ENCODE data around the gene HECTD4.

Gene HECTD4

DNA sequence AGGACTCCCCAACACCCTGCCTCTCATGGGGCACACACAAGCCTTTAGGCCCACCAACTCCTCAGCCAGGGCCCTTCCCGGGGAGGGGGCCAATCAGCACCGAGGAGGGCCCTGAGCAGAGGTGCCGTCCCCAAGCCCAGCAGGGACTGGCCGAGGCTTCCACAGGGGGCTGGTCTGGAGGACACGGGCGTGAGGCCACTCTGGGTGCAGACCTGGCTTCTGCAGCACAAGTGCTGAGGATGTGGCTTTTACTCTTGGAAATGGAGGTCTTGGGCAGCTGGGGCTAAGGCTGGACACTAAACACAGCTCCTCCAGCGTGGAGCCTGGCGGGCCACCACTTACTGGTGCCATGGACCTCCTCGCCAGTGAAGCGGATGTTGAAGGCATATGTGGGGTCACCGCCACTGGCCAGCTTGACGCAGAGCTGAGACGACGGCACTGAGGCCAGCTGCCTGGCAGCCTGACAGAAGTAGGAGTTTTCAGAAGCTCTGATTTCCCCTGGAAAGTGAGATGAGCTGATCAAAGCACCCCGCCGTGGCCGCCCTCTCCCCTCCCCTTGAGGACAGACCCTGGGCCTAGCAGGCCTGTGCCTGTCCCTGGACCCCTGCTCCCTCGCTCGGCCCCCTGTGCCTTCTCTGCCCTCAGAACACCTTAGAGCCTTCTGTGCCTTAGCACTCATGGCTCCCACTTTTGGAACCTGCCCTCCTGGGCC lies 212.9 kb downstream of the HECTD4 start:
- DNase-seq (ENCODE audit: low read depth): no peak
- H3K4me3 ChIP-seq (replicated peaks; ENCODE audit: low read depth, low read length): no peak overlapping the region
- TF ChIP-seq, protein P1, sequence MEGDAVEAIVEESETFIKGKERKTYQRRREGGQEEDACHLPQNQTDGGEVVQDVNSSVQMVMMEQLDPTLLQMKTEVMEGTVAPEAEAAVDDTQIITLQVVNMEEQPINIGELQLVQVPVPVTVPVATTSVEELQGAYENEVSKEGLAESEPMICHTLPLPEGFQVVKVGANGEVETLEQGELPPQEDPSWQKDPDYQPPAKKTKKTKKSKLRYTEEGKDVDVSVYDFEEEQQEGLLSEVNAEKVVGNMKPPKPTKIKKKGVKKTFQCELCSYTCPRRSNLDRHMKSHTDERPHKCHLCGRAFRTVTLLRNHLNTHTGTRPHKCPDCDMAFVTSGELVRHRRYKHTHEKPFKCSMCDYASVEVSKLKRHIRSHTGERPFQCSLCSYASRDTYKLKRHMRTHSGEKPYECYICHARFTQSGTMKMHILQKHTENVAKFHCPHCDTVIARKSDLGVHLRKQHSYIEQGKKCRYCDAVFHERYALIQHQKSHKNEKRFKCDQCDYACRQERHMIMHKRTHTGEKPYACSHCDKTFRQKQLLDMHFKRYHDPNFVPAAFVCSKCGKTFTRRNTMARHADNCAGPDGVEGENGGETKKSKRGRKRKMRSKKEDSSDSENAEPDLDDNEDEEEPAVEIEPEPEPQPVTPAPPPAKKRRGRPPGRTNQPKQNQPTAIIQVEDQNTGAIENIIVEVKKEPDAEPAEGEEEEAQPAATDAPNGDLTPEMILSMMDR (IDR thresholded peaks at IDR 0.05; ENCODE audit: low read length, missing control alignments): no peak

GRCh38 chr12:112168561-112168971 lies 213.7 kb downstream of the HECTD4 start:
- no peak overlapping the region for H3K4me3 ChIP-seq (replicated peaks; ENCODE audit: low read depth, low read length)
- DNase-seq (ENCODE audit: low read depth): no peak
- TF ChIP-seq, protein P1 (IDR thresholded peaks at IDR 0.05; ENCODE audit: low read length, missing control alignments): no peak

GRCh38 chr12:112167718-112168525 lies 214.3 kb downstream of the HECTD4 start:
- TF ChIP-seq, protein P1 (IDR thresholded peaks at IDR 0.05; ENCODE audit: low read length, missing control alignments): no peak
- no peak overlapping the region for H3K4me3 ChIP-seq (replicated peaks; ENCODE audit: low read depth, low read length)
- DNase-seq (ENCODE audit: low read depth): no peak

DNA sequence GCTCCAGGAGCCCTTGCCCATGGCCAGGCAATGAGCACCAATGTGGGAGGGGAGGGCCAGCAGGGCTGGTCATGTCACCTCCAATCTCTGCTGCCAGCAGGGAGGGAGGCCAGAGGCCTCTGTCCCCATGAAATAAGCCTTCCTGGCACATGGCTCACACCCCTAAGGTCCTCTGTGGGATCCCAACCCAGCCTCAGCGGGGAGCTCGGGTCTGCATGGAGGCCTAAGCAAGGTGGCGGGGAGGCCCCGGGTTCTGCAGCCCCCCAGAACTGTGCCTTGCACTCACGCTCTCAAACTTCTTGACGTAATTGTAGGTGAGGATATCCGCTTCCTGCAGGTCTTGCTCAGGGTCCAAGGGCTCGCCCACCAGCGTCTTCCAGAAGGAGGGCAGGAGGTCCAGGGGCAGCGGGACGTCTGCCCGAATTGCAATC lies 215.2 kb downstream of the HECTD4 start:
- TF ChIP-seq, protein P1 (IDR thresholded peaks at IDR 0.05; ENCODE audit: low read length, missing control alignments): no peak

DNA sequence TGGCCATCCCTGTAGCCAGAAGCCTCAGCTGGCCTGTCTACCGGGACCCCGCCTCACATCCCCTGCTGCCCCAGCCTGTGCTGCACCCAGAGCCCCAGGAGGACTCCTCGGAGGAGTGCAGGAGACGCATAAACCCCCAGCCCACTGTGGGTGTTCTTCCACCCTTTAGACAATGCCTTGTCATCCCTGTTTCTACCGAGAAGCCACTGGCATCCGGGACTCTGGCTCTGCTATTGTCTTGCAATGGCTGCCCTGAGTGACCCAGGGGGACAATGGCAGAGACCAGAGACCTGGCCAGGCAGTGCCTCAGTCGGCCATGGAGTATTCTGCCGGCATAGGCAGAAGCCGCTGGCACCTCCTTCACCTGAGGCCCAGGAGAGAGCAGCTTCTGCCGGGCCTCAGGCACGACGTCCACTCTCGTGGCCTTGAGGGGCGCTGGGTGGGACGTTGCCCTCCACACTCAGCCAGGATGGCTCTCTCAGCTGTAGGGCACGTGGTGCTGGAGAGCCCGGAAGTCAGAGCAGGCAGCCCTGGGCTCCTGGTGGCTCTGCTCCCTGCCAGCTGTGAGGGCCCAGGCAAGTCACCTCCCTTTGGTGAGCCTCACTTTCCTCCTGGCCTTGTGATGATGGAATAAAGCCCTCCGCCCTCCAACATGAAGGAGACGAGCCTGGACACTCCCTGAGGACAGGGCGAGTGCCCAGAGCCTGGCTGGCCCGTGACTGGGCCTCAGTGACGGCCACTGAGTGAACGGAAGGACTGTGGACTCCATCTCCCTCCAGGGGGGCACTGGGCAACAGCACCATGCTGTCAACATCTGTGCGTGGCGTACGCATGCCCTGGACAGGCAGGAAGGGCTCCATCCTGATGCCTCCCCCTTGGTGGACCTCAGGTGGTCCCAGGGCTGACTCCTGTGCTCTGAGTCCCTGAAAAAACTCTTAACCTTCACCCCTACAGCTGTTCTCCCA lies 215.9 kb downstream of the HECTD4 start:
- TF ChIP-seq, protein P1 (IDR thresholded peaks at IDR 0.05; ENCODE audit: low read length, missing control alignments): no peak
- no peak for DNase-seq (ENCODE audit: low read depth)
- H3K4me3 ChIP-seq (replicated peaks; ENCODE audit: low read depth, low read length): no peak overlapping the region

More for the DNA sequence above, 215.2 kb downstream of the HECTD4 start:
- H3K4me3 ChIP-seq (replicated peaks; ENCODE audit: low read depth, low read length): no peak overlapping the region
- no peak for DNase-seq (ENCODE audit: low read depth)

DNA sequence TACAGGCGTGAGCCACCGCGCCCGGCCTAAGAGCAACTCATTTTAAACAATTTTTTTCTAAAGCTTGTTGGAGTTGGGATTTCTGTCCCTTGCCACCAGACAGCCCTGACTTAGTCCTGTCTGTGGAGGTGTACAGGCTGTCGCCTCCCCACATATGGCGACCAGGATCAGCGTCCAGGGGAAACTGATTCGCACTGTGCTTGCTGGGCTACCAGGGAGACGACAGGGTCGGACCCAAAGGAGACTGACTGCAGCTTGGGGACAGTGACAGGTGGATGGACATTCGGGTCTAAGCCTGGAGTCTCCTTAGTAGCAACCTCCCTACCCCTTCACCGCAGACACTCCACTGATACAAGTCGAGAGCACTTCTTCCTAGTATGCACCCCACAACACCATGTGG lies 216.6 kb downstream of the HECTD4 start:
- no peak overlapping the region for H3K4me3 ChIP-seq (replicated peaks; ENCODE audit: low read depth, low read length)
- DNase-seq (ENCODE audit: low read depth): no peak
- TF ChIP-seq, protein P1 (IDR thresholded peaks at IDR 0.05; ENCODE audit: low read length, missing control alignments): no peak

All from fibroblast of pulmonary artery (primary cell).